Subcutaneous adipose tissue (tissue), 4 donors: ENCODE results near the gene TMEM126B. TPM values are rescaled to one million over a fixed set of nuclear protein-coding genes. Genes with fewer than 3 reads are reported as not detected.

Experiments
- CTCF ChIP-seq: fragments of 450-650 bp; IDR thresholded peaks from one replicate; pipeline ENCODE4 v1.5.1; 2016; ENCODE audit warnings: low read depth, mild to moderate bottlenecking, control low read depth, antibody characterized with exemption, moderate library complexity
- total RNA-seq, 4 donors: library from RNA; depleted of rRNA; stranded (reverse); fragments of >200 nt; gene quantifications; one replicate each; pipeline ENCODE4 v1.1.0, GENCODE V29; 2016

The TMEM126B gene
- total RNA-seq, 4 donors from 2014 or later = 41.1 to 69.3 (median 58.2) TPM

- no peak for TF ChIP-seq CTCF
These were observed 25.7 kb upstream of the TMEM126B start for GRCh38 chr11:85602526-85603213.

DNA sequence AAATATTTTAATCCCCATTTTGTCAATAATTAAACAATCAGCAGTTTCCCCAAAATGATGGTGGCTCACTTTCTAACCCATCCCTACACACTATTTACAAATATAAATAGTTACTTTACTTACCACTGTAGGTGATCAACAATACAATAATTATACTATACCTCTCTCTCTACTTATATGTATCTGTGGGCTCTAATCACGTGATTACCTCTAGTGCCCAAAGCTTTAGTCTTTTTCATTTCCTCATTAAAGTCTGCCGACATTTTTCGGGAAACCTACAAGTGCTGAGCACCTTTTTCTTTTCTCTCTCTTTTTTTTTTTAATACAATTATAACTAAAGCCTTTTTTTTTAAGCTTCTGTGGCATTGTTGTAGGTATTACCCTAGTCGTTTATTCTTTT lies 25.2 kb upstream of the TMEM126B start:
- TF ChIP-seq CTCF = no peak

GRCh38 chr11:85619499-85619898 lies 8.9 kb upstream of the TMEM126B start:
- no peak for TF ChIP-seq CTCF

GRCh38 chr11:85620256-85620655 lies 8.1 kb upstream of the TMEM126B start:
- TF ChIP-seq CTCF = no peak

GRCh38 chr11:85626496-85626895 lies 1.9 kb upstream of the TMEM126B start:
- TF ChIP-seq CTCF = no peak

- TF ChIP-seq CTCF = no peak
These were observed 928 bp upstream of the TMEM126B start, which contains the start of gene DLG2 for GRCh38 chr11:85627332-85627997. Gene DLG2 (minus strand): TSS chr11:85627344.

GRCh38 chr11:85628771-85629341 lies 463 bp downstream of the TMEM126B start:
- no peak for TF ChIP-seq CTCF
